GM19463 (cell line): ENCODE results near the gene IGSF21.
"Not testable (repeated sequence)": the region's sequence is repeated elsewhere in the genome, so short reads cannot be mapped to it uniquely, and the experiment has no call there.

Experiments
- ATAC-seq: cut with Tn5 transposase; IDR thresholded peaks from one replicate; pipeline ENCODE4 v1.9.1; 2021; ENCODE audit warnings: mild to moderate bottlenecking, moderate library complexity; ENCODE audit not compliant: unreplicated experiment

The IGSF21 gene

GRCh38 chr1:18350747-18351146, 243.1 kb downstream of the IGSF21 start:
- ATAC-seq: no peak

- no peak for ATAC-seq
Measured at GRCh38 chr1:18351735-18352134, 244.1 kb downstream of the IGSF21 start.

- no peak for ATAC-seq
Measured at GRCh38 chr1:18352636-18353265, 245.2 kb downstream of the IGSF21 start.

GRCh38 chr1:18353528-18353927, 245.9 kb downstream of the IGSF21 start:
- ATAC-seq: no peak

GRCh38 chr1:18353992-18354391, 246.4 kb downstream of the IGSF21 start:
- no peak for ATAC-seq

- no peak for ATAC-seq
Measured at GRCh38 chr1:18354612-18355011, 247.0 kb downstream of the IGSF21 start.

GRCh38 chr1:18357622-18358230, 250.1 kb downstream of the IGSF21 start:
- ATAC-seq: no peak

- no peak for ATAC-seq
Measured at GRCh38 chr1:18358600-18358999, 251.0 kb downstream of the IGSF21 start.

- ATAC-seq: no peak
Measured at GRCh38 chr1:18360251-18360650, 252.7 kb downstream of the IGSF21 start.

GRCh38 chr1:18362150-18362549, 254.6 kb downstream of the IGSF21 start:
- ATAC-seq: no peak

- no peak for ATAC-seq
Measured at GRCh38 chr1:18363436-18363835, 255.8 kb downstream of the IGSF21 start.

- ATAC-seq: no peak
Measured at GRCh38 chr1:18365099-18365705, 257.6 kb downstream of the IGSF21 start.

GRCh38 chr1:18372505-18372904, 264.9 kb downstream of the IGSF21 start:
- not testable (repeated sequence) for ATAC-seq

GRCh38 chr1:18373151-18373550, 265.6 kb downstream of the IGSF21 start:
- no peak for ATAC-seq

GRCh38 chr1:18373882-18374493, 266.4 kb downstream of the IGSF21 start:
- ATAC-seq: no peak

- ATAC-seq: no peak
Measured at GRCh38 chr1:18376661-18377060, 269.1 kb downstream of the IGSF21 start.

GRCh38 chr1:18380288-18380687, 272.7 kb downstream of the IGSF21 start:
- ATAC-seq: no peak

- ATAC-seq: no peak
Measured at GRCh38 chr1:18384059-18384458, 276.5 kb downstream of the IGSF21 start.

- ATAC-seq: no peak
Measured at GRCh38 chr1:18384471-18384870, 276.9 kb downstream of the IGSF21 start.

GRCh38 chr1:18385239-18385790, 277.7 kb downstream of the IGSF21 start:
- ATAC-seq: no peak

- ATAC-seq: no peak
Measured at GRCh38 chr1:18386591-18386990, 279.0 kb downstream of the IGSF21 start.

- ATAC-seq: no peak
Measured at GRCh38 chr1:18387307-18387706, 279.7 kb downstream of the IGSF21 start.
